ENCODE measurements around the gene SLBP.
A peak's percentile ranks its signal among the peaks of the same experiment; 100 is the strongest.

GRCh38 chr4:1693131-1693896 lies 18.8 kb downstream of the SLBP start:
- TF ChIP-seq CTCF (conservative IDR thresholded peaks at IDR 0.05) (peak; percentile 93), EZH2 (IDR thresholded peaks at IDR 0.05; ENCODE audit: low read depth) (no peak)

Measured in PC-9 (cell line).